HCT116 (cell line): ENCODE measurements around the gene OR10AG1. TPM values are rescaled to one million over a fixed set of nuclear protein-coding genes. Genes with fewer than 3 reads are reported as not detected.

Source experiments
- ATAC-seq: fragments of 200-7000 bp; cut with Tn5 transposase; 2 replicates; pipeline ENCODE4 v1.9.1; 2020; ENCODE audit warnings: mild to moderate bottlenecking, moderate library complexity
- BruUV-seq: library from RNA; stranded (reverse); fragments of 400-500 nt; replicated peaks from 2 replicates; lab custom pipeline; 2021; lab: Mats Ljungman, UMichigan
- CTCF ChIA-PET: fragments of 300-600 bp; sonication (Branson Sonifier 250); formaldehyde crosslinking; loops from one replicate; lab custom pipeline; 2021; ENCODE audit warnings: antibody characterized with exemption; lab: Charles Lee
- POLR2A ChIA-PET: fragments of 300-600, 350-600 bp; sonication (Branson Sonifier 250); formaldehyde crosslinking; loops from one replicate; lab custom pipeline; 2021; ENCODE audit warnings: antibody characterized with exemption; lab: Charles Lee
- RAD21 ChIA-PET, 2 experiments: fragments of 300-600 bp; sonication (Branson Sonifier 250); formaldehyde crosslinking; loops; one replicate each; lab custom pipeline; 2023; ENCODE audit warnings: low total read pairs in 2 of 2; ENCODE audit not compliant: uncharacterized antibody in 2 of 2, unreplicated experiment in 2 of 2, low non-redundant PET in 1 of 2; lab: Charles Lee
- DNase-seq: peaks from one replicate; pipeline ENCODE4 v3.0.0-alpha.2; 2010; ENCODE audit warnings: low read depth, low spot score
- H2AFZ ChIP-seq: fragments of 200-600 bp; shearing (Covaris generic), sonication (generic); 2 replicates; pipeline ENCODE4 v1.6.1; 2017; ENCODE audit warnings: low read depth, mixed run types, mixed read lengths, antibody characterized with exemption, low read length; ENCODE audit not compliant: poor library complexity, severe bottlenecking
- H3K27ac ChIP-seq: 2 replicates; pipeline ENCODE4 v1.5.1; 2012; ENCODE audit warnings: low read depth, low read length
- H3K27me3 ChIP-seq: fragments of 200-600 bp; sonication (generic); 2 replicates; pipeline ENCODE4 v1.6.1; 2016; ENCODE audit warnings: mixed run types, low read length, mixed read lengths; ENCODE audit not compliant: insufficient read depth
- H3K36me3 ChIP-seq, 2 experiments: fragments of 200-500 bp in 1 of 2; fragments of 200-600 bp in 1 of 2; sonication (Bioruptor generic) in 1 of 2; sonication (generic) in 1 of 2; 2 replicates each; pipeline versions ENCODE4 v1.5.1 to v1.6.1; 2014 to 2016; ENCODE audit warnings: low read length in 2 of 2, inconsistent platforms in 1 of 2, mixed read lengths in 1 of 2, mixed run types in 1 of 2; ENCODE audit not compliant: insufficient read depth in 2 of 2, control insufficient read depth in 1 of 2
- H3K4me1 ChIP-seq, 2 experiments: fragments of 200-600 bp in 1 of 2; sonication (generic) in 1 of 2; 2 replicates each; pipeline versions ENCODE4 v1.5.1 to v1.6.1; 2012 to 2017; ENCODE audit warnings: low read length in 2 of 2, inconsistent platforms in 1 of 2, mild to moderate bottlenecking in 1 of 2, mixed read lengths in 1 of 2, mixed run types in 1 of 2, moderate library complexity in 1 of 2; ENCODE audit not compliant: insufficient read depth in 2 of 2, control insufficient read depth in 1 of 2
- H3K4me2 ChIP-seq: fragments of 200-600 bp; sonication (generic); 2 replicates; pipeline ENCODE4 v1.6.1; 2017; ENCODE audit warnings: mixed run types, low read length, mixed read lengths
- H3K4me3 ChIP-seq, 2 experiments: fragments of 200-600 bp in 1 of 2; sonication (generic) in 1 of 2; replicated peaks in 1 of 2; 2 replicates each; pipeline ENCODE4 v1.5.1; 2011 to 2016; ENCODE audit warnings: low read length in 2 of 2, control low read depth in 1 of 2, low read depth in 1 of 2, mild to moderate bottlenecking in 1 of 2, mixed read lengths in 1 of 2, mixed run types in 1 of 2
- H3K79me2 ChIP-seq: fragments of 200-600 bp; sonication (generic); 2 replicates; pipeline ENCODE4 v1.6.1; 2017; ENCODE audit warnings: mild to moderate bottlenecking, mixed run types, low read length, moderate library complexity, mixed read lengths; ENCODE audit not compliant: insufficient read depth
- H3K9ac ChIP-seq: fragments of 200-600 bp; sonication (generic); 2 replicates; pipeline ENCODE4 v1.6.1; 2016; ENCODE audit warnings: low read length, mixed read lengths
- H3K9me2 ChIP-seq: fragments of 200-600 bp; sonication (generic), shearing (Covaris generic); 2 replicates; pipeline ENCODE4 v1.6.1; 2017; ENCODE audit warnings: mixed run types, mild to moderate bottlenecking, moderate library complexity; ENCODE audit not compliant: insufficient read depth
- H3K9me3 ChIP-seq, 2 experiments: fragments of 200-500 bp in 1 of 2; fragments of 200-600 bp in 1 of 2; sonication (Bioruptor generic) in 1 of 2; sonication (generic) in 1 of 2; 2 replicates each; pipeline ENCODE4 v1.6.1; 2014 to 2017; ENCODE audit warnings: low read length in 2 of 2, mixed read lengths in 2 of 2, inconsistent platforms in 1 of 2, low read depth in 1 of 2, mild to moderate bottlenecking in 1 of 2, mixed run types in 1 of 2, moderate library complexity in 1 of 2; ENCODE audit not compliant: control insufficient read depth in 1 of 2, insufficient read depth in 1 of 2
- H4K20me1 ChIP-seq: fragments of 200-600 bp; sonication (generic), shearing (Covaris generic); 2 replicates; pipeline ENCODE4 v1.6.1; 2017; ENCODE audit warnings: mixed run types, mild to moderate bottlenecking, moderate library complexity; ENCODE audit not compliant: insufficient read depth
- ATF3 ChIP-seq: IDR thresholded peaks from 2 replicates; pipeline ENCODE4 v1.6.1; 2012
- CEBPB ChIP-seq: IDR thresholded peaks from 2 replicates; pipeline ENCODE4 v1.6.1; 2012; ENCODE audit warnings: low read depth
- EGR1 ChIP-seq: IDR thresholded peaks from 2 replicates; pipeline ENCODE4 v1.6.1; 2012; ENCODE audit warnings: low read depth
- EZH2phosphoT487 ChIP-seq: fragments of 200-600 bp; IDR thresholded peaks from 2 replicates; pipeline ENCODE4 v1.6.1; 2018; ENCODE audit warnings: antibody characterized with exemption, borderline replicate concordance
- RAD21 ChIP-seq: IDR thresholded peaks from 2 replicates; pipeline ENCODE4 v1.6.1; 2012; ENCODE audit warnings: low read depth, mild to moderate bottlenecking
- REST ChIP-seq: IDR thresholded peaks from 2 replicates; pipeline ENCODE4 v1.6.1; 2012; ENCODE audit warnings: low read depth
- ZNF274 ChIP-seq: fragments of 200-500 bp; sonication (Bioruptor generic); IDR thresholded peaks from 2 replicates; pipeline ENCODE4 v1.6.1; 2014; ENCODE audit warnings: mild to moderate bottlenecking, low read depth, low read length, inconsistent platforms
- intact Hi-C: fragments of 100-400 bp; cut with micrococcal nuclease; formaldehyde crosslinking; loops from 2 replicates; pipeline ENCODE4 v1.10.0; 2022
- total RNA-seq: library from RNA; stranded (reverse); gene quantifications from one replicate; pipeline ENCODE4 v1.2.1, GENCODE V29; 2021; ENCODE audit not compliant: unreplicated experiment

Gene OR10AG1
- total RNA-seq, 1 experiment from 2014 or later: not detected

- ChIA-PET RAD21 (no interaction called here), POLR2A (no interaction called here), CTCF (no interaction called here)
- TF ChIP-seq REST (no peak), EGR1 (no peak), ZNF274 (no peak), RAD21 (no peak), ATF3 (no peak), EZH2phosphoT487 (no peak), CEBPB (no peak)
- DNase-seq: no peak
- H3K27me3 ChIP-seq: no peaks in the 10 kb centered on the region
- intact Hi-C loops: no loop called here
- no peak overlapping the region for H3K27ac ChIP-seq
- no peaks in the 10 kb centered on the region for H3K4me1 ChIP-seq
- no peak overlapping the region for H3K4me2 ChIP-seq
- H3K9me3 ChIP-seq: peaks cover 3 to 8% of the 10 kb centered on the region in 2 experiments; a peak in 1 of 4 replicates
- H4K20me1 ChIP-seq: no peaks in the 10 kb centered on the region
- H3K9ac ChIP-seq: no peak overlapping the region
- H3K36me3 ChIP-seq: no peaks in the 10 kb centered on the region
- no peak overlapping the region for H3K4me3 ChIP-seq
- no peaks in the 10 kb centered on the region for H3K9me2 ChIP-seq
- no peak overlapping the region for H2AFZ ChIP-seq
- no TSS peak for BruUV-seq
- no peak for ATAC-seq
- no peaks in the 10 kb centered on the region for H3K79me2 ChIP-seq
Measured at GRCh38 chr11:55956521-55956920, 13.2 kb downstream of the OR10AG1 start.
